WTC11 (cell line): ENCODE data around the gene PTH1R. TPM values are rescaled to one million over a fixed set of nuclear protein-coding genes. Genes with fewer than 3 reads are reported as not detected.
A peak's percentile ranks its signal among the peaks of the same experiment; 100 is the strongest.

Experiments used
- ATAC-seq: fragments of 200-7000 bp; cut with Tn5 transposase; 2 replicates; pipeline ENCODE4 v1.10.0; 2021; ENCODE audit warnings: mild to moderate bottlenecking, moderate library complexity
- CTCF ChIA-PET: fragments of 300-600 bp; sonication (Branson Sonifier 250); formaldehyde crosslinking; loops from one replicate; lab custom pipeline; 2021; ENCODE audit warnings: antibody characterized with exemption; lab: Charles Lee
- POLR2A ChIA-PET: fragments of 350-600 bp; sonication (Branson Sonifier 250); formaldehyde crosslinking; loops from one replicate; lab custom pipeline; 2021; ENCODE audit warnings: antibody characterized with exemption; lab: Charles Lee
- DNase-seq: peaks from one replicate; pipeline ENCODE4 v3.0.0; 2021; ENCODE audit warnings: low spot score
- H3K27ac Mint-ChIP-seq: 2 replicates; pipeline ENCODE4 v1.8.0; 2021; ENCODE audit warnings: mixed read lengths
- H3K27me3 Mint-ChIP-seq: 2 replicates; pipeline ENCODE4 v1.8.0; 2021; ENCODE audit warnings: low read depth, mild to moderate bottlenecking, moderate library complexity, mixed read lengths
- H3K36me3 Mint-ChIP-seq: 2 replicates; pipeline ENCODE4 v1.8.0; 2021; ENCODE audit warnings: mixed read lengths
- H3K4me1 Mint-ChIP-seq: 2 replicates; pipeline ENCODE4 v1.8.0; 2022; ENCODE audit warnings: mixed read lengths
- H3K4me3 Mint-ChIP-seq: 2 replicates; pipeline ENCODE4 v1.8.0; 2021; ENCODE audit warnings: mild to moderate bottlenecking, moderate library complexity, mixed read lengths
- H3K9me3 Mint-ChIP-seq: 2 replicates; pipeline ENCODE4 v1.8.0; 2021; ENCODE audit warnings: mixed read lengths
- CREB1 ChIP-seq: sonication (generic); formaldehyde crosslinking; IDR thresholded peaks from 2 replicates; pipeline ENCODE4 v1.8.0; 2023; ENCODE audit warnings: mild to moderate bottlenecking, missing genetic modification reagents
- GTF2I ChIP-seq: fragments of 250-450 bp; sonication (Bioruptor Pico); conservative IDR thresholded peaks from 2 replicates; pipeline ENCODE4 v1.4.0; 2021; ENCODE audit warnings: mild to moderate bottlenecking
- NFYB ChIP-seq: sonication (generic); formaldehyde crosslinking; conservative IDR thresholded peaks from 2 replicates; pipeline ENCODE4 v1.8.0; 2022; ENCODE audit warnings: low read depth, missing genetic modification reagents
- SMAD3 ChIP-seq: sonication (generic); formaldehyde crosslinking; IDR thresholded peaks from 2 replicates; pipeline ENCODE4 v1.8.0; 2022; ENCODE audit warnings: missing genetic modification reagents, mild to moderate bottlenecking, borderline replicate concordance
- TEAD1 ChIP-seq: sonication (generic); formaldehyde crosslinking; IDR thresholded peaks from 2 replicates; pipeline ENCODE4 v1.8.0; 2022; ENCODE audit warnings: mild to moderate bottlenecking, missing genetic modification reagents
- ZNF232 ChIP-seq: sonication (generic); formaldehyde crosslinking; IDR thresholded peaks from 2 replicates; pipeline ENCODE4 v1.8.0; 2022; ENCODE audit warnings: mild to moderate bottlenecking, missing genetic modification reagents
- ZNF416 ChIP-seq: fragments of 250-450 bp; sonication (Bioruptor Pico); IDR thresholded peaks from 2 replicates; pipeline ENCODE4 v1.9.0; 2021; ENCODE audit warnings: mild to moderate bottlenecking, inconsistent platforms
- total RNA-seq: library from RNA; stranded (reverse); gene quantifications from 3 replicates; pipeline ENCODE4 v1.2.3, GENCODE V29; 2021
- TF ChIP-seq, protein P1 (sequence below): fragments of 200-600 bp; IDR thresholded peaks from 2 replicates; pipeline ENCODE4 v1.8.0; 2022; ENCODE audit warnings: antibody characterized with exemption
- TF ChIP-seq, protein P2 (sequence below): sonication (generic); formaldehyde crosslinking; conservative IDR thresholded peaks from 2 replicates; pipeline ENCODE4 v1.8.1; 2023; ENCODE audit warnings: mild to moderate bottlenecking, low read depth, missing genetic modification reagents, moderate library complexity
- TF ChIP-seq, protein P3 (sequence below): sonication (generic); formaldehyde crosslinking; IDR thresholded peaks from 2 replicates; pipeline ENCODE4 v1.8.1; 2023; ENCODE audit warnings: mild to moderate bottlenecking, missing genetic modification reagents, borderline replicate concordance
- TF ChIP-seq, protein P4 (sequence below): sonication (generic); formaldehyde crosslinking; IDR thresholded peaks from 2 replicates; pipeline ENCODE4 v1.8.0; 2022; ENCODE audit warnings: mild to moderate bottlenecking, missing genetic modification reagents
- TF ChIP-seq, protein P5 (sequence below): sonication (generic); formaldehyde crosslinking; IDR thresholded peaks from 2 replicates; pipeline ENCODE4 v1.8.1; 2022; ENCODE audit warnings: missing genetic modification reagents, borderline replicate concordance
- TF ChIP-seq, protein P6 (sequence below): sonication (generic); formaldehyde crosslinking; IDR thresholded peaks from 2 replicates; pipeline ENCODE4 v1.8.1; 2022; ENCODE audit warnings: mild to moderate bottlenecking, missing genetic modification reagents, moderate library complexity, borderline replicate concordance
- TF ChIP-seq, protein P7 (sequence below): sonication (generic); formaldehyde crosslinking; IDR thresholded peaks from 2 replicates; pipeline ENCODE4 v1.8.0; 2022; ENCODE audit warnings: mild to moderate bottlenecking, missing genetic modification reagents

Gene PTH1R
- total RNA-seq, 1 experiment from 2014 or later: 12.0 TPM

DNA sequence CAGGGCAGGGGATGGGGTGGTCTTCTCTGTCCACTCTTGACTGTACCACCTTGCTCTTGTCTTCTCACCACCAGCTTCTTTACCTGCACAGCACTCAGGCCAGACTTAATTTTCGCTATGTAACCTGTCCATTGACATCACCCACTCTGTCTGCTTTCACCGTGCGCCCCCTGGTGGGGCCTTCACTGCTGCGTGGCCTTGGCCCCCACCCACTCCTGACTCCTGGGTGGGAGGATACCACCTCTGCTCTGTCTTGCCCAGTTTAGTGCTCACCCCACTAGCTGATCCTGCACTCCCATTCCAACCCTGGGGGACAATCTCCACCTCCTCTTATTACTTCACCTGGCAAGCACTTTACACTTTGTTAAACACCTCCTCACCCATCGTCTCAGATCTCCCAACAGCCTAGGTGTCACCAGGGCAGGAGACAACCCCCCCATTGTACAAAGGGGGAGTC, 17.7 kb downstream of the PTH1R start:
- Mint-ChIP-seq H3K27ac (no peak overlapping the region), H3K36me3 (no peaks in the 10 kb centered on the region), H3K27me3 (peaks cover 73% of the 10 kb centered on the region), H3K4me1 (peaks cover 11% of the 10 kb centered on the region), H3K9me3 (no peaks in the 10 kb centered on the region), H3K4me3 (no peak overlapping the region)
- TF ChIP-seq, protein P1, sequence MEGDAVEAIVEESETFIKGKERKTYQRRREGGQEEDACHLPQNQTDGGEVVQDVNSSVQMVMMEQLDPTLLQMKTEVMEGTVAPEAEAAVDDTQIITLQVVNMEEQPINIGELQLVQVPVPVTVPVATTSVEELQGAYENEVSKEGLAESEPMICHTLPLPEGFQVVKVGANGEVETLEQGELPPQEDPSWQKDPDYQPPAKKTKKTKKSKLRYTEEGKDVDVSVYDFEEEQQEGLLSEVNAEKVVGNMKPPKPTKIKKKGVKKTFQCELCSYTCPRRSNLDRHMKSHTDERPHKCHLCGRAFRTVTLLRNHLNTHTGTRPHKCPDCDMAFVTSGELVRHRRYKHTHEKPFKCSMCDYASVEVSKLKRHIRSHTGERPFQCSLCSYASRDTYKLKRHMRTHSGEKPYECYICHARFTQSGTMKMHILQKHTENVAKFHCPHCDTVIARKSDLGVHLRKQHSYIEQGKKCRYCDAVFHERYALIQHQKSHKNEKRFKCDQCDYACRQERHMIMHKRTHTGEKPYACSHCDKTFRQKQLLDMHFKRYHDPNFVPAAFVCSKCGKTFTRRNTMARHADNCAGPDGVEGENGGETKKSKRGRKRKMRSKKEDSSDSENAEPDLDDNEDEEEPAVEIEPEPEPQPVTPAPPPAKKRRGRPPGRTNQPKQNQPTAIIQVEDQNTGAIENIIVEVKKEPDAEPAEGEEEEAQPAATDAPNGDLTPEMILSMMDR: peak; percentile 52
- no peak for TF ChIP-seq NFYB (CRISPR knock-in tag)
- CTCF ChIA-PET: interaction anchor here (0.6 to 2.1 kb wide), 21 partner anchors 11 to 433 kb away, joined by 3 to 13 read pairs (median 4); no protein-coding TSS in a partner anchor
- DNase-seq: peak; percentile 63
- POLR2A ChIA-PET: no interaction called here
- ATAC-seq: no peak

DNA sequence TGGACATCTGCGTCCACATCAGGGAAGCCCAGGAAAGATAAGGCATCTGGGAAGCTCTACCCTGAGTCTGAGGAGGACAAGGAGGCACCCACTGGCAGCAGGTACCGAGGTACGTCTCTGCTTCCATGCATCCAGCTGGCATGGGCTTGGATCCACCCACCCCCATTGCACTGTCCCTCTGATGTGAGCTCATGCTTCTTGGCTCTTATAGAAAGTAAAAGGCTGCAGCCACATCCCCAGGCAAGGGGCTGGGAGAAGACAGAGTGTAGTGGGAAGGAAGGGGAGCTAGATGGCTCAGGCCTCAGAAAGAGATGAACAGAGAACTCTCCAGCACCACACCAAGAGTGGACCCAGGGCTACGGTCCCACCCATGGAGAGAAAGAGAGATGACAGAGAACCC, 18.2 kb downstream of the PTH1R start:
- POLR2A ChIA-PET: no interaction called here
- Mint-ChIP-seq H3K36me3 (no peaks in the 10 kb centered on the region), H3K4me1 (peaks cover 11% of the 10 kb centered on the region), H3K9me3 (no peaks in the 10 kb centered on the region), H3K27ac (no peak overlapping the region), H3K4me3 (no peak overlapping the region), H3K27me3 (peaks cover 68% of the 10 kb centered on the region)
- ATAC-seq (no peak), DNase-seq (no peak)
- TF ChIP-seq, protein P2, sequence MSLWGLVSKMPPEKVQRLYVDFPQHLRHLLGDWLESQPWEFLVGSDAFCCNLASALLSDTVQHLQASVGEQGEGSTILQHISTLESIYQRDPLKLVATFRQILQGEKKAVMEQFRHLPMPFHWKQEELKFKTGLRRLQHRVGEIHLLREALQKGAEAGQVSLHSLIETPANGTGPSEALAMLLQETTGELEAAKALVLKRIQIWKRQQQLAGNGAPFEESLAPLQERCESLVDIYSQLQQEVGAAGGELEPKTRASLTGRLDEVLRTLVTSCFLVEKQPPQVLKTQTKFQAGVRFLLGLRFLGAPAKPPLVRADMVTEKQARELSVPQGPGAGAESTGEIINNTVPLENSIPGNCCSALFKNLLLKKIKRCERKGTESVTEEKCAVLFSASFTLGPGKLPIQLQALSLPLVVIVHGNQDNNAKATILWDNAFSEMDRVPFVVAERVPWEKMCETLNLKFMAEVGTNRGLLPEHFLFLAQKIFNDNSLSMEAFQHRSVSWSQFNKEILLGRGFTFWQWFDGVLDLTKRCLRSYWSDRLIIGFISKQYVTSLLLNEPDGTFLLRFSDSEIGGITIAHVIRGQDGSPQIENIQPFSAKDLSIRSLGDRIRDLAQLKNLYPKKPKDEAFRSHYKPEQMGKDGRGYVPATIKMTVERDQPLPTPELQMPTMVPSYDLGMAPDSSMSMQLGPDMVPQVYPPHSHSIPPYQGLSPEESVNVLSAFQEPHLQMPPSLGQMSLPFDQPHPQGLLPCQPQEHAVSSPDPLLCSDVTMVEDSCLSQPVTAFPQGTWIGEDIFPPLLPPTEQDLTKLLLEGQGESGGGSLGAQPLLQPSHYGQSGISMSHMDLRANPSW: no peak
- TF ChIP-seq, protein P3, sequence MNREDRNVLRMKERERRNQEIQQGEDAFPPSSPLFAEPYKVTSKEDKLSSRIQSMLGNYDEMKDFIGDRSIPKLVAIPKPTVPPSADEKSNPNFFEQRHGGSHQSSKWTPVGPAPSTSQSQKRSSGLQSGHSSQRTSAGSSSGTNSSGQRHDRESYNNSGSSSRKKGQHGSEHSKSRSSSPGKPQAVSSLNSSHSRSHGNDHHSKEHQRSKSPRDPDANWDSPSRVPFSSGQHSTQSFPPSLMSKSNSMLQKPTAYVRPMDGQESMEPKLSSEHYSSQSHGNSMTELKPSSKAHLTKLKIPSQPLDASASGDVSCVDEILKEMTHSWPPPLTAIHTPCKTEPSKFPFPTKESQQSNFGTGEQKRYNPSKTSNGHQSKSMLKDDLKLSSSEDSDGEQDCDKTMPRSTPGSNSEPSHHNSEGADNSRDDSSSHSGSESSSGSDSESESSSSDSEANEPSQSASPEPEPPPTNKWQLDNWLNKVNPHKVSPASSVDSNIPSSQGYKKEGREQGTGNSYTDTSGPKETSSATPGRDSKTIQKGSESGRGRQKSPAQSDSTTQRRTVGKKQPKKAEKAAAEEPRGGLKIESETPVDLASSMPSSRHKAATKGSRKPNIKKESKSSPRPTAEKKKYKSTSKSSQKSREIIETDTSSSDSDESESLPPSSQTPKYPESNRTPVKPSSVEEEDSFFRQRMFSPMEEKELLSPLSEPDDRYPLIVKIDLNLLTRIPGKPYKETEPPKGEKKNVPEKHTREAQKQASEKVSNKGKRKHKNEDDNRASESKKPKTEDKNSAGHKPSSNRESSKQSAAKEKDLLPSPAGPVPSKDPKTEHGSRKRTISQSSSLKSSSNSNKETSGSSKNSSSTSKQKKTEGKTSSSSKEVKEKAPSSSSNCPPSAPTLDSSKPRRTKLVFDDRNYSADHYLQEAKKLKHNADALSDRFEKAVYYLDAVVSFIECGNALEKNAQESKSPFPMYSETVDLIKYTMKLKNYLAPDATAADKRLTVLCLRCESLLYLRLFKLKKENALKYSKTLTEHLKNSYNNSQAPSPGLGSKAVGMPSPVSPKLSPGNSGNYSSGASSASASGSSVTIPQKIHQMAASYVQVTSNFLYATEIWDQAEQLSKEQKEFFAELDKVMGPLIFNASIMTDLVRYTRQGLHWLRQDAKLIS (CRISPR knock-in tag): no peak
- TF ChIP-seq CREB1: no peak
- no peak for TF ChIP-seq SMAD3 (CRISPR knock-in tag)
- TF ChIP-seq ZNF232: no peak
- TF ChIP-seq, protein P4, sequence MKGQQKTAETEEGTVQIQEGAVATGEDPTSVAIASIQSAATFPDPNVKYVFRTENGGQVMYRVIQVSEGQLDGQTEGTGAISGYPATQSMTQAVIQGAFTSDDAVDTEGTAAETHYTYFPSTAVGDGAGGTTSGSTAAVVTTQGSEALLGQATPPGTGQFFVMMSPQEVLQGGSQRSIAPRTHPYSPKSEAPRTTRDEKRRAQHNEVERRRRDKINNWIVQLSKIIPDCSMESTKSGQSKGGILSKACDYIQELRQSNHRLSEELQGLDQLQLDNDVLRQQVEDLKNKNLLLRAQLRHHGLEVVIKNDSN (CRISPR knock-in tag): no peak
- TF ChIP-seq, protein P5, sequence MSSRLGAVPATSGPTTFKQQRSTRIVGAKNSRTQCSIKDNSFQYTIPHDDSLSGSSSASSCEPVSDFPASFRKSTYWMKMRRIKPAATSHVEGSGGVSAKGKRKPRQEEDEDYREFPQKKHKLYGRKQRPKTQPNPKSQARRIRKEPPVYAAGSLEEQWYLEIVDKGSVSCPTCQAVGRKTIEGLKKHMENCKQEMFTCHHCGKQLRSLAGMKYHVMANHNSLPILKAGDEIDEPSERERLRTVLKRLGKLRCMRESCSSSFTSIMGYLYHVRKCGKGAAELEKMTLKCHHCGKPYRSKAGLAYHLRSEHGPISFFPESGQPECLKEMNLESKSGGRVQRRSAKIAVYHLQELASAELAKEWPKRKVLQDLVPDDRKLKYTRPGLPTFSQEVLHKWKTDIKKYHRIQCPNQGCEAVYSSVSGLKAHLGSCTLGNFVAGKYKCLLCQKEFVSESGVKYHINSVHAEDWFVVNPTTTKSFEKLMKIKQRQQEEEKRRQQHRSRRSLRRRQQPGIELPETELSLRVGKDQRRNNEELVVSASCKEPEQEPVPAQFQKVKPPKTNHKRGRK (CRISPR knock-in tag): no peak
- TF ChIP-seq GTF2I (CRISPR knock-in tag): no peak
- TF ChIP-seq ZNF416 (CRISPR knock-in tag): no peak
- TF ChIP-seq, protein P6, sequence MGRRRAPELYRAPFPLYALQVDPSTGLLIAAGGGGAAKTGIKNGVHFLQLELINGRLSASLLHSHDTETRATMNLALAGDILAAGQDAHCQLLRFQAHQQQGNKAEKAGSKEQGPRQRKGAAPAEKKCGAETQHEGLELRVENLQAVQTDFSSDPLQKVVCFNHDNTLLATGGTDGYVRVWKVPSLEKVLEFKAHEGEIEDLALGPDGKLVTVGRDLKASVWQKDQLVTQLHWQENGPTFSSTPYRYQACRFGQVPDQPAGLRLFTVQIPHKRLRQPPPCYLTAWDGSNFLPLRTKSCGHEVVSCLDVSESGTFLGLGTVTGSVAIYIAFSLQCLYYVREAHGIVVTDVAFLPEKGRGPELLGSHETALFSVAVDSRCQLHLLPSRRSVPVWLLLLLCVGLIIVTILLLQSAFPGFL (CRISPR knock-in tag): no peak
- TF ChIP-seq TEAD1 (CRISPR knock-in tag): no peak
- TF ChIP-seq, protein P7, sequence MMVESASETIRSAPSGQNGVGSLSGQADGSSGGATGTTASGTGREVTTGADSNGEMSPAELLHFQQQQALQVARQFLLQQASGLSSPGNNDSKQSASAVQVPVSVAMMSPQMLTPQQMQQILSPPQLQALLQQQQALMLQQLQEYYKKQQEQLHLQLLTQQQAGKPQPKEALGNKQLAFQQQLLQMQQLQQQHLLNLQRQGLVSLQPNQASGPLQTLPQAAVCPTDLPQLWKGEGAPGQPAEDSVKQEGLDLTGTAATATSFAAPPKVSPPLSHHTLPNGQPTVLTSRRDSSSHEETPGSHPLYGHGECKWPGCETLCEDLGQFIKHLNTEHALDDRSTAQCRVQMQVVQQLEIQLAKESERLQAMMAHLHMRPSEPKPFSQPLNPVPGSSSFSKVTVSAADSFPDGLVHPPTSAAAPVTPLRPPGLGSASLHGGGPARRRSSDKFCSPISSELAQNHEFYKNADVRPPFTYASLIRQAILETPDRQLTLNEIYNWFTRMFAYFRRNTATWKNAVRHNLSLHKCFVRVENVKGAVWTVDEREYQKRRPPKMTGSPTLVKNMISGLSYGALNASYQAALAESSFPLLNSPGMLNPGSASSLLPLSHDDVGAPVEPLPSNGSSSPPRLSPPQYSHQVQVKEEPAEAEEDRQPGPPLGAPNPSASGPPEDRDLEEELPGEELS (CRISPR knock-in tag): no peak
- CTCF ChIA-PET: interaction anchor here (0.9 to 1.9 kb wide), 7 partner anchors 13 to 193 kb away, joined by 3 to 13 read pairs (median 5); no protein-coding TSS in a partner anchor
